HPDE6-E6E7 (cell line): Measurements from ENCODE around the gene CBX4.

Source experiments
- DNase-seq: peaks from one replicate; pipeline ENCODE4 v3.0.0; 2011; ENCODE audit warnings: missing footprints; ENCODE audit errors: extremely low spot score

Gene CBX4

DNA sequence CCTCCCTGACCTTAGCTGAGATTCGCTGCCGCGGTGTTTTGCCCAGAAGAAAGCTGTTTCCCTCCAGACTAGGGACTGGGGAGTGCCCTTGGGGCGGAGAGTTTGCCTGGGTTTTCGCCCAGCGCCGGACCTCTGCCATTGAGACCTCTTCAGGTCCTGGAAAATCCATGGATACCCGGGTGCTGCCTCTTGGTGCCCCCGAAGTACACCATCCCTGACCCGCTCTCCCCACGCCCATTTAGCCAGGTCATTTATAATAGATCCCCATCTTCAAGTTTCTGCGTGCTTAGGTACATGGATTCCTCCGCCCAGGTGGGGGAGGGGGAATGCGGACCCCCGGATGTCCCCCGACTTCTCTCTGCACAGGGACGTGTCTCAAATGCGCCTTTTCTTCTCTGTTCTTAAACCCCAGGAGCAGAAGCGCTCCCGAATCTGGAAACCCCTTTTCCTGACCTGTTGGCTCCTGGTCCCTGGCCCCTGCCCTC is 27.3 kb downstream of the CBX4 start:
- no peak for DNase-seq

DNA sequence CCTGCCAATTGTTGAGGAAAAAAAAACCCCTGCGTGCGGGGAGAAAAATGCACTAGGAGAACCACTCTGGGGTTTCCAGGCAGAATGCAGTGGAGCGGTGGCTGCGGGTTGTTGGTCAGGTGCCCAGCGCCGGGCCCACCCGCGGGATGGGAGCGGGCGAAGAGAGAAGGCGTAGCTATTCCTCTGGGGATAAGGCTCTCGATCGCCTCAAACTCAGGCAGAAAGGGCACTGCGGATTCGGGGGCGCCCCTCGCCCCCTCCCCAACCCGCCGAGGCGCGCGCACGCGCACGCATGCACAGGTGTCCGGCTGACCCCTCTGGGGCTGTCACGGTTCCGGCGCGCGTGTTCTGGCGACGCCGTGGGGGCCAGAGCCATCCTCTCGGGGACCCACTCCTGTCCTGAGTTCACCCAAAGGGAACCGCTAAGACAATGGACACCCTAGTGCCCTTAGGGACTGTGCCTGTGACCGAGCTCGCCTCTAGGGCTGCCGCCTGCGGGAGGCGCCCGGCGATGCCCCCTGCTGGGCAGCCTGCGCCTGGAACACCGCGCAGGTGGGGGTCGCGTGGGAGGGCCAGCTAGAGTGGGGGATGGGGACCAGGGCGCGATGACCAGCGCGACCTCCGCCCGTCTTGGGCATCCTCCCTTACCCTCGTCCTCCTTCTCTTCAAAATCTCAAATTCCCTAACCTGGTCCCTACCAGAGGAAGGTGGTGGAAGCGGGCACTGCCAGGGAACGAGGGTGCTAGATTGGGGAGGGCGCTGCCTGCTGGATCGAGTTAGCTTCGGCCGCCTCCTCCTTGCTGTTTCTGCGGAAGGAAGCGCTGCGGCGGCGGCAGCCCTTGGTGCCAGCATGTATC is 28.0 kb downstream of the CBX4 start:
- no peak for DNase-seq

DNA sequence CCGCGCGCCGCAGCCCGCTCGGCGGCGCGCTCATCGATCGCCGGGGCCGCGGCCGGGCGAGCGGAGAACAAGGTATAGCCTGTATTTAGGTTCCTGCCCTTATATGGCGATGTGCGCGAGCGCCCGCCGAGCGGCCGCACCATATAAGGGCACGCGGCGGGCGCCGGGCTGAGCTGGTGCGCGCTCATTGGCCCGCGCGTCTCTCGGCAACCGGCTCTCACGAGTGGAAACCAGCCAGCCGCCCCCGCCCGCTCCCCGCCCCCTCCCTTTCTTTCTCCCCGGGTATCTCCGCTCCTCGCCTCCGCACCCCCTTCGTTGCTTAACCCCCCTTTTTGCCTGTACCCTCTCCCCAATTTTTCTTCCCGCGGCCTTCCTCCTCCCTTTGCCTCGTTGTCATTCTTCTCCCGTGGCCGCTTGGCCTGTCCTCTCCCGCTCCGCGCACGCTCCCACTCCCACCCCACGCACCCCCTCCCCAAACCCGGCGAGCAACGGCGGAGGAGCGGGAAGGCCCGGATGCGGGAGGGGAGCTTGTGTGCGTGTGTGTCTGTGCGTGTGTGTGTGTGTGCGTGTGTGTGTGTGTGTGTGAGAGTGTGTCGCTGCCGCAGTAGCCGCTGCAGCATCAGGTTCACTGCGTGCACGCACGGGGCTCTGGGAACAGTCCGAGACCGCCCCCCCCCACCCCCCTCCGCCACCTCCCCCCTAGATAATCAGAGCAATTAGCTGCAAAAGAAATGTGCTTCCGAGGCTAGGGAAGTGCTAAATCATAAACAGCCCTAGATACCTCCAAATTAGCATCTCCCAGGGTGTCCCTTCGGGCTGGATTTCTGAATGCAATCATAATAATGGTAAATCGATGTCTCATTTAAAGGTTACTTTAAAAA is 28.9 kb downstream of the CBX4 start:
- peak; percentile 75 for DNase-seq

DNA sequence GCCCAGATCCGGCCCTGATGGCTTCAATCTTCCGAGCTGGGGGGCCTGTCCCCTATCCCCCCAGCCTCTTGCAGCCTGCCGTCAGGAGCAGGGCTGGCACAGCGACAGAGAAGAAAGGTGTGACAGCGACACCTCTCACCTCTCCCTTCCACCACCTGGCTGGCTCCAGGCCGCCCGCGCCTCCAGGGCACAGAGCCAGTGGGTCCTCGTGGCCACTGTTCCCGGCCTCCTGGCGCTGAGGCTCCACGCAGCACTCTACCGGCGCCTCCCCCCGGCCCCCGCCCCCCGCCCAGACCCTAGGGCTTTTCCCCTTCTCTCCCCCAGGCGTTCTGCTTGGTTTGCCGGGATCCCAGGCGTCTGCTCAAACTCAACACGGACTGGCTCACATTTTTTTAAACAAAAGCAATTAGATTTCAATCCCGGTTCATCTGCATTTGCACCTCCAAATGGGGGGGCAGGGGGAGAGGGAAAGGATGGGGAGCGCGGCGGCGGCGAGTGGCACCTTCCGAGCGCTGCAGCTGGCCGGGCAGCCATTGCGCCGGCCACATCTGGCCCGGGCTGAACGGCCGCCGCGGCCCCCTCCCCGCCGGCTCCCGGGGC is 29.6 kb downstream of the CBX4 start:
- no peak for DNase-seq

DNA sequence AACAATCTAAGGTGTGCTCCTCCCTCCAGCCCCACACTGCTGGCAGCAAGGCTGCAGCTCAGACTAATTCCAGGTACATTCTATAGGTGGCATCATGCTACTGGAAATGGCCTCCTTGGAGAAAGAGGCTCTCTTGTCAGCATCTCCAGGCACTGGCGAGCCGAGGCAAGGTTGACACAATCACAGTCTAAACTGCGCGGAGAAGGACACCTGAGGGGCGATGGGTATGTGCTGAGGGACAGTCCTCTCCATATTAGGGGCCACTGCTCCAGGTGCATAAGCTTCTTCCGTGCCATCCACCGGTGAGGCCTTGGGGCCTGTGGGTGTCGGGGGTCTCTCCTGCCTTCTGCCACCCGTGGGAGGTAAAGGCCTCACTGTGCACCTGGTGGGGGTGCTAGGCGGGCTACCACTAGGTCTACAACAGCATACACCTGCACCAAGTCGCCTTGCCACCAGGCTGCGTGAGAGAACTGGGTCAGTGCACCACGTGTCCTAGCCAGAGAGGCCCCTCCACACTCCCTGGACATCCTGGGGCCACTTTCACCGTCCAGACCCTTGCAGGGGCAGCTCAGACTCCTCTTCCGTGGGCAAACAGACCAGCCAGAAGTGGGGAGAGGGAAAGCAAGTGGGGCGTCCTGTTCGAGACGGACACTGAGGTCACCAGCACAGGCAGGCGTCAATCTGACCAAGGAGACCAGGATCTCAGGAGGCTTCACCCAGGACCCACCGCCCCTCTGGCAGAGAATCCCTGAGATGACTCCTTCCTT is 30.3 kb downstream of the CBX4 start:
- DNase-seq, result peak; percentile 91

GRCh38 chr17:79806863-79807720 is 32.1 kb downstream of the CBX4 start:
- no peak for DNase-seq

GRCh38 chr17:79806446-79806760 is 32.8 kb downstream of the CBX4 start:
- no peak for DNase-seq

DNA sequence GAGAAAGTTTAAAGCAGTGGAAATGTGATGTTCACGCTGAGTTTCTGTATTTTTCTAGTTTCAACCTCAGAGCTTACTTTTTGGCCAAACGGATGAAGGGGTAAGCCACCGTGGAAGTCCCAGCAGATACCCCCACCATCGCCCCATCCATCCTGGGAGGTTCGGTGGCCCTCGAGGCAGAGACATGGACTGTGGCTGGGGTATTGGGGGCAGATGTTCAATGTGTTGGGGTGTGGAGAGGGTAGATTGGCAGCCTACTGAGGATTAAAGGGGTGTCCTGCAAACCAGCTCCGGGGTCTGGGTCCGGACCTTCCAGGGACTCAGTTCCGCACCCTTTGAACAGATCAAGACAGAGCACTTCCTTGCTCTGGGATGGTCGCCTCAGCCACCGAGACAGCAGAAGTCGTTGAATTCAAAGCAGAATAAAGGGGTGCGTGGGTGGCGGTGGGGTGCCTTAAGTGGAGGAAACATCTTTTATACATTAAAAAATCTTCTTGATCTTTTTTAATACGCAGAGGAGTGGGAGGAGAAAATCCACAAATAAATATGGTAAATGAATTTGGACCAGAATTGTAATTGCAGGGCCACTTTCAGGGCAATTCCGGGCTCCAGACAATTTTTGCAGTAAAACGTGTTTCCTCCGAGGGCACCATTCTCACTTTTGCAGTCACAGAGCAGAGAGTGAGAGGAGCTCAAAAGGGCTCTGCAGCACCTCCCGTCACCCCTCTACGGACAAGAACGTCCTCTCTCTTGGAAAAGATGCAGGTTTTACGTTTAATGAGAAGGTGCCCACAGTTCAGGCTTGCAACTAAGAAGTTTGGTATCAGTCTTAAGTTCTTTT is 34.2 kb downstream of the CBX4 start:
- no peak for DNase-seq

- no peak for DNase-seq
Observed at GRCh38 chr17:79803997-79804855, 35.0 kb downstream of the CBX4 start.

GRCh38 chr17:79803421-79803996 is 35.7 kb downstream of the CBX4 start:
- DNase-seq, result no peak

- DNase-seq, result no peak
Observed at GRCh38 chr17:79802736-79803420, 36.4 kb downstream of the CBX4 start.

GRCh38 chr17:79802039-79802735 is 37.1 kb downstream of the CBX4 start:
- DNase-seq, result no peak

- DNase-seq, result no peak
Observed at GRCh38 chr17:79801156-79802038, 37.8 kb downstream of the CBX4 start.

GRCh38 chr17:79800325-79801155 is 38.7 kb downstream of the CBX4 start:
- no peak for DNase-seq
